Measurements from ENCODE around the gene KCNQ2.
A peak's percentile ranks its signal among the peaks of the same experiment; 100 is the strongest.
"Not testable (repeated sequence)": the region's sequence is repeated elsewhere in the genome, so short reads cannot be mapped to it uniquely, and the experiment has no call there.

The KCNQ2 gene

DNA sequence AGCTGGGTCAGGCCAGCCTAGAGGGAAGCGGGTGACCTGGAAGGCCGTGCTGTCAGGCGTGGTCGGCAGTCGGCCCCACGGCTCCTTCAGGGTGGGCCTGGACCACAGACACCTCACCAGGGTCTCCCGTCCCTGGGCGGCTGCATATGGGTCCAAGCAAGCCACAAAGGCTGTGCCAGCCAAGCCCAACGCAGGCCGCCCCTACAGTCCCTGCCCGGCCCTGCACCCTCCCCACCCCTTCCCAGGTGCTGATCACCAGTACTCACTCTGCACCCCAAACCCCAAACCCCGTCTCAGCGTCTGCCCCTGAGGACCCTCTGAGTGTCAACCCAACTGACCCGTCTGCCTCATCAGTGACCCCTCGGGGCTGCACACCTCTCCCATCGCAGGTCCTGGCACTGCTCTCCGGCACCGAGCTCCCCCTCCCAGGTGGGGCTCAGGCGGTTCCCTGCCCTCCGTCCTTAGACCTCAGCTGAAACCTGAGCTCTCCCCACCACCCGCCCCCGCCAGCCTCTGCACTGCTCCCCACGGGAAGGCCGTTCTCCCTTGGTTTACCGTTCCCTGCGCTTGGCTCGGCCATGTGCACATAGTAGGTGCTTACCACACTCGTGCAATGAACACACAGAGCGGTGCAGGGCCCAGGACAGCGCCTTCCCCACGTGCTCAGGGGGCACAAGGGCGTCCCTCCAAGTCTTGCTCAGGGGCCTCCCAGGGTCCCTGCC, 46.7 kb upstream of the KCNQ2 start:
- no peak for DNase-seq (ENCODE audit: low read depth)
- TF ChIP-seq, protein P1, sequence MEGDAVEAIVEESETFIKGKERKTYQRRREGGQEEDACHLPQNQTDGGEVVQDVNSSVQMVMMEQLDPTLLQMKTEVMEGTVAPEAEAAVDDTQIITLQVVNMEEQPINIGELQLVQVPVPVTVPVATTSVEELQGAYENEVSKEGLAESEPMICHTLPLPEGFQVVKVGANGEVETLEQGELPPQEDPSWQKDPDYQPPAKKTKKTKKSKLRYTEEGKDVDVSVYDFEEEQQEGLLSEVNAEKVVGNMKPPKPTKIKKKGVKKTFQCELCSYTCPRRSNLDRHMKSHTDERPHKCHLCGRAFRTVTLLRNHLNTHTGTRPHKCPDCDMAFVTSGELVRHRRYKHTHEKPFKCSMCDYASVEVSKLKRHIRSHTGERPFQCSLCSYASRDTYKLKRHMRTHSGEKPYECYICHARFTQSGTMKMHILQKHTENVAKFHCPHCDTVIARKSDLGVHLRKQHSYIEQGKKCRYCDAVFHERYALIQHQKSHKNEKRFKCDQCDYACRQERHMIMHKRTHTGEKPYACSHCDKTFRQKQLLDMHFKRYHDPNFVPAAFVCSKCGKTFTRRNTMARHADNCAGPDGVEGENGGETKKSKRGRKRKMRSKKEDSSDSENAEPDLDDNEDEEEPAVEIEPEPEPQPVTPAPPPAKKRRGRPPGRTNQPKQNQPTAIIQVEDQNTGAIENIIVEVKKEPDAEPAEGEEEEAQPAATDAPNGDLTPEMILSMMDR (conservative IDR thresholded peaks at IDR 0.05; ENCODE audit: control insufficient read depth, insufficient read depth, low read depth, low read length): no peak
- peak overlapping the region; percentile 52 for H3K4me3 ChIP-seq (ENCODE audit: control insufficient read depth, low read depth, low read length)

DNA sequence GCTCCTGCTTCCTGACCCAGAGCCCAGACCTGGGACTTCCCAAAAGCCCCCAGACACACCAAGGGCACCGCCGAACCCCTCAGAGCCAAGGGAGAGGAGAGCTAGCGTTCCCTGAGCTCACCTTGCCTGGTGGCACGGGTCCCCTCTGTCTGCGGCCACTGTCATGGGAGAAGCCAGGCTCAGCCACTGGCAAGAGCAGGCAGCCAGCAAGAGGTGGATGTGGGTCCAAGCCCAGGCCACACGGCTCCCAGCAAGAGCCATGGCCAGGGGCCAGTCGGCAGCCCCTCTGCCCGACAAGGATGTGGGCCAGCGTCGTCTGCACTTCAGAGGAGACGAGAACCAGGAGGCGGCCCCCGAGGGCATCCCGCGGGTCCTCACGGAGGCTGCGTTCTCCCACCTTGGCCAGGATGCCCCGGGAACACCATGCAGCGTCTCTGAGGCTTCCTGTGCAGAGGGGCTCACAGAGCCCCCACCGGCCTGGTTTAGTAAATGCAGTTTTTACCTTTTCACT, 46.0 kb upstream of the KCNQ2 start:
- no peak for DNase-seq (ENCODE audit: low read depth)
- TF ChIP-seq, protein P1 (conservative IDR thresholded peaks at IDR 0.05; ENCODE audit: control insufficient read depth, insufficient read depth, low read depth, low read length): no peak
- H3K4me3 ChIP-seq (ENCODE audit: control insufficient read depth, low read depth, low read length): no peak overlapping the region

DNA sequence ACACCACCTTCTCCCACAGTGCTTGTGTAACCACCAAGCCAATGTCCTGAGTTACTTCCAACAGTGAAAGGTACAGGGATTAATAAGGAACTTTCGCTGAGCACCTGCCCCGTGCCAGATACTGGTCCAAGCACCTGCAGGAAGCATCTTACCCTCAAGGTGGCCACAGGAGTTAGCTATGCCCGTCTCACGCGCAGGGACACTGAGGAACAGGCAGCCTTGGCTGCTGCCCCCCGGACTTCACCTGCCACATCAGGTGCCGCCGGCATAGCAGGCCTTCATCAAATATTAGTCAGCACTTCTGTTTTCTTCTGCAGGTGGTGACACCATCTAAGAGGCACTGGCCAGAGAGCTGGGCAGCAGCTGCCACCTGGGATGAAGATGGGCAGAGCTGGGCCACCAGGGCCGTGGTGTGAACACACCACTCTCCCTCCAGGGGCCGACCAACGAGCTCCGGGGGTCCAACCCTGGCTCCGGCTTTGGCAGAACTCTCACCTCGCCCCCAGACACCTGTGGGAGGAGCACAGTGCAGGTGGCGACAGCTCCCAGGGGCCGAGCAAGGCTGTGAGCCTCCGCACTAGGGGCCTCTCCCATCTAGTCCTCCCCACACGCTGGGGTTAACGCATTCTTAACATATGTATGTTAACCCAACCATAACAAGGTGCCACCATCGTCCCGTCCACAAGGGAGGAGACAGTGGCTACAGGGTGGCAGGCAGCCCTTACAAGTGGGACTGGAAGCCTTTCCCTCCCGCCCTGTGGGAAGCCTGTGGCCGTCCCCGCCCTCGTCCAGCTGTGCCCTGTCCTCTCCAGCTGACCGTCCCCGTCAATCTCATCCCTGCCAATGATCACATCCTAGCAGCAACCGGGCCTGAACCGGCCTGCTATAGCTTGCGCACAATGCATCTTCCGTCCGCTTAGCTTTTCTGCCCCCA, 45.2 kb upstream of the KCNQ2 start:
- TF ChIP-seq, protein P1 (conservative IDR thresholded peaks at IDR 0.05; ENCODE audit: control insufficient read depth, insufficient read depth, low read depth, low read length): no peak
- H3K4me3 ChIP-seq (ENCODE audit: control insufficient read depth, low read depth, low read length): no peak overlapping the region
- DNase-seq (ENCODE audit: low read depth): no peak

DNA sequence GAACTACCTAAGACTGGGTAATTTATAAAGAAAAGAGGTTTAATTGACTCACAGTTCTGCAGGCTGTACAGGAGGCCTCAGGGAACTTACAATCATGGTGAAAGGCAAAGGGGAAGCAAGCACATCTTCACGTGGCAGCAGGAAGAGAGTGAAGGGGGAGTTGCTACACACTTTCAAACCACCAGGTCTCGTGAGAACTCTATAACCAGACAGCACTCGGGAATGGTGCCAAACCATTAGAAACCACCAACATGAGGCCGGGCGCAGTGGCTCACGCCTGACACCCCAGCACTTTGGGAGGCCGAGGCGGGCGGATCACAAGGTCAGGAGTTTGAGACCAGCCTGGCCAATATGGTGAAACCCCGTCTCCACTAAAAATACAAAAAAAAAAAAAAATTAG, 42.1 kb upstream of the KCNQ2 start:
- H3K4me3 ChIP-seq (ENCODE audit: control insufficient read depth, low read depth, low read length): not testable (repeated sequence)
- DNase-seq (ENCODE audit: low read depth): peak; percentile 18

DNA sequence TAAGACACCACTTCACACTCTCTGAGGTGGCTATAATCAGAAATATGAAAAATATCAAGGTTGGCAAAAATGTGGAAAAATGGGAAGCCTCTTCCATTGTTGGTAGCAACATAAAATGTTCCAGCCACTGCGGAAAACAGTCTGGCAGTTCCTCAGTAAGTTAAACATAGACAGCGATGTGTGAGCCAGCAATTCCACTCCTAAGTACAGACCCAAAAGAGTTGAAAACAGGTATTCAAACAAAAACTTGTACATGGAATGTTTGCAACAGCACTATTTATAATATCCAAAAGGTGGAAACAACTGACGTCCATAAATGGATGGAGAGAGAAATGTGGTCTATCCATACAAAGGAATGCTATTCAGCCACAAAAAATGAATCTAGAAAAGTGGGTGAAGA, 40.8 kb upstream of the KCNQ2 start:
- no peak overlapping the region for H3K4me3 ChIP-seq (ENCODE audit: control insufficient read depth, low read depth, low read length)
- DNase-seq (ENCODE audit: low read depth): no peak
- TF ChIP-seq, protein P1 (conservative IDR thresholded peaks at IDR 0.05; ENCODE audit: control insufficient read depth, insufficient read depth, low read depth, low read length): no peak

DNA sequence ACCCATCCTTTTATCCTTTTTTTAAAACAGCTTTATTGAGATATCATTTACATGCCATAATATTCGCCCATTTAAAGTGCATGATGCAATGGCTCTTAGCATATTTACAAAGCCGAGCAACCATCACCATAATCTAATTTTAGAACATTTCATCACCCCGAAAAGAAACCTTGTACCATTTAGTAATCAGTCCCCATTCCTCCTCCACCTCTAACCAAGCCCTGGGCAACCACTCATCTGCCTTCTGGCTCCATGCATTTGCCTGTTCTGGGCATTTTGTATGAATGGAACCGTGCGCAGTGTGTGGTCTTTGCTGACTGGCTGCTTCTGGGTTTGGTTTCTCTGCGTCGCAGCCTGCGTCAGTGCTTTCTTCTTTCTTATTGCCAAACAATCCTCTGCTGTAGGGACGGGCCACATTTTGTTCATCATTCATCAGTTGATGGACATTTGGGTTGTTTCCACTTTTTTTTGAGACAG, 36.7 kb upstream of the KCNQ2 start:
- DNase-seq (ENCODE audit: low read depth): no peak
- TF ChIP-seq, protein P1 (conservative IDR thresholded peaks at IDR 0.05; ENCODE audit: control insufficient read depth, insufficient read depth, low read depth, low read length): no peak
- no peak overlapping the region for H3K4me3 ChIP-seq (ENCODE audit: control insufficient read depth, low read depth, low read length)

Data from fibroblast of mammary gland (primary cell).